ENCODE measurements around the gene PHKG1. TPM values are rescaled to one million over a fixed set of nuclear protein-coding genes. Genes with fewer than 3 reads are reported as not detected.

The PHKG1 gene
- total RNA-seq, 2 experiments from 2014 or later = 9.7 to 11.5 TPM

DNA sequence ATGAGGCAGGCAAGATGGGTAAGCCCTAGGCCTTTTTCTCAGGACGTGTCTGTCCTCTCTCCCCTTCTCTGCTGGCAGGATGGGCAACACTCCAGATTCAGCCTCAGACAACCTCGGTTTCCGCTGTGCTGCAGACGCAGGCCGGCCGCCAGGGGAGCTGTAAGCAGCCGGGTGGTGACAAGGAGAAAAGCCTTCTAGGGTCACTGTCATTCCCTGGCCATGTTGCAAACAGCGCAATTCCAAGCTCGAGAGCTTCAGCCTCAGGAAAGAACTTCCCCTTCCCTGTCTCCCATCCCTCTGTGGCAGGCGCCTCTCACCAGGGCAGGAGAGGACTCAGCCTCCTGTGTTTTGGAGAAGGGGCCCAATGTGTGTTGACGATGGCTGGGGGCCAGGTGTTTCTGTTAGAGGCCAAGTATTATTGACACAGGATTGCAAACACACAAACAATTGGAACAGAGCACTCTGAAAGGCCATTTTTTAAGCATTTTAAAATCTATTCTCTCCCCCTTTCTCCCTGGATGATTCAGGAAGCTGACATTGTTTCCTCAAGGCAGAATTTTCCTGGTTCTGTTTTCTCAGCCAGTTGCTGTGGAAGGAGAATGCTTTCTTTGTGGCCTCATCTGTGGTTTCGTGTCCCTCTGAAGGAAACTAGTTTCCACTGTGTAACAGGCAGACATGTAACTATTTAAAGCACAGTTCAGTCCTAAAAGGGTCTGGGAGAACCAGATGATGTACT, 13.1 kb downstream of the PHKG1 start:
- TF ChIP-seq, protein P1, sequence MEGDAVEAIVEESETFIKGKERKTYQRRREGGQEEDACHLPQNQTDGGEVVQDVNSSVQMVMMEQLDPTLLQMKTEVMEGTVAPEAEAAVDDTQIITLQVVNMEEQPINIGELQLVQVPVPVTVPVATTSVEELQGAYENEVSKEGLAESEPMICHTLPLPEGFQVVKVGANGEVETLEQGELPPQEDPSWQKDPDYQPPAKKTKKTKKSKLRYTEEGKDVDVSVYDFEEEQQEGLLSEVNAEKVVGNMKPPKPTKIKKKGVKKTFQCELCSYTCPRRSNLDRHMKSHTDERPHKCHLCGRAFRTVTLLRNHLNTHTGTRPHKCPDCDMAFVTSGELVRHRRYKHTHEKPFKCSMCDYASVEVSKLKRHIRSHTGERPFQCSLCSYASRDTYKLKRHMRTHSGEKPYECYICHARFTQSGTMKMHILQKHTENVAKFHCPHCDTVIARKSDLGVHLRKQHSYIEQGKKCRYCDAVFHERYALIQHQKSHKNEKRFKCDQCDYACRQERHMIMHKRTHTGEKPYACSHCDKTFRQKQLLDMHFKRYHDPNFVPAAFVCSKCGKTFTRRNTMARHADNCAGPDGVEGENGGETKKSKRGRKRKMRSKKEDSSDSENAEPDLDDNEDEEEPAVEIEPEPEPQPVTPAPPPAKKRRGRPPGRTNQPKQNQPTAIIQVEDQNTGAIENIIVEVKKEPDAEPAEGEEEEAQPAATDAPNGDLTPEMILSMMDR (IDR thresholded peaks at IDR 0.05) = no peak
- Mint-ChIP-seq H3K4me1 (ENCODE audit: low read depth) (no peaks in the 10 kb centered on the region), H3K9me3 (no peaks in the 10 kb centered on the region), H3K27ac (no peak overlapping the region), H3K36me3 (ENCODE audit: low read depth) (peaks cover 49% of the 10 kb centered on the region), H3K27me3 (no peaks in the 10 kb centered on the region), H3K4me3 (no peak overlapping the region)
- Histone ChIP-seq H3K36me3 (ENCODE audit: insufficient read depth, low read length) (peaks cover 38% of the 10 kb centered on the region), H3K4me3 (ENCODE audit: low read length) (no peak overlapping the region), H3K9me3 (ENCODE audit: control insufficient read depth in 1 of 2, insufficient read depth in 1 of 2, low read length in 2 of 2) (no peaks in the 10 kb centered on the region), H3K27me3 (ENCODE audit: control insufficient read depth in 1 of 2, insufficient read depth in 2 of 2, low read length in 2 of 2) (no peaks in the 10 kb centered on the region), H3K27ac (ENCODE audit: low read depth in 1 of 2, low read length in 2 of 2) (no peak overlapping the region), H3K4me1 (ENCODE audit: insufficient read depth, low read length) (peaks cover 3% of the 10 kb centered on the region)
- ChIA-PET POLR2A (no interaction called here), CTCF (no interaction called here)
- ATAC-seq (ENCODE audit: poor library complexity) (no peak), DNase-seq (no peak)
- intact Hi-C loops (cut with DNase I, micrococcal nuclease) = no loop called here

DNA sequence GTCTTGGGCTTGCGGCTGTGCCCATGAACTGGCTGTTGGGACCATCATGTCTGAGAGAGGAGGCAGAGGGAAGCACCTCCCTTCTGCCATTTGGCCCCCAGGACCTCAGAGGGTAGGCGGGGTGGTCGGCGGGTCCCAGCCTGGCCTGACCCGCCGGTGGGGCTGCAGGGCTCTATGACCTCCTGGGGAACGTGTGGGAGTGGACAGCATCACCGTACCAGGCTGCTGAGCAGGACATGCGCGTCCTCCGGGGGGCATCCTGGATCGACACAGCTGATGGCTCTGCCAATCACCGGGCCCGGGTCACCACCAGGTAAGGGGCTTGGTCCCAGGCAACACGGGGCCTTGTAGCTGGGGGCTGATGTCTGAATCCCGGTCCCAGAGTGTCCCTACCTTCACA, 14.6 kb downstream of the PHKG1 start:
- peaks cover 55% of the 10 kb centered on the region for H3K36me3 Mint-ChIP-seq (ENCODE audit: low read depth)
- H3K9me3 Mint-ChIP-seq = no peaks in the 10 kb centered on the region
- peaks cover 46% of the 10 kb centered on the region for H3K36me3 ChIP-seq (ENCODE audit: insufficient read depth, low read length)
- no peak for DNase-seq
- intact Hi-C loops (cut with DNase I, micrococcal nuclease) = no loop called here
- peaks cover 6% of the 10 kb centered on the region for H3K4me1 Mint-ChIP-seq (ENCODE audit: low read depth)
- H3K4me1 ChIP-seq (ENCODE audit: insufficient read depth, low read length) = peaks cover 10% of the 10 kb centered on the region
- TF ChIP-seq, protein P1 (IDR thresholded peaks at IDR 0.05) = no peak
- no peak overlapping the region for H3K4me3 Mint-ChIP-seq
- no peak overlapping the region for H3K27ac Mint-ChIP-seq
- ChIA-PET CTCF (no interaction called here), POLR2A (interaction anchor here (1.1 kb wide), 1 partner anchor 9 kb away, joined by 3 read pairs; no protein-coding TSS in a partner anchor)
- no peaks in the 10 kb centered on the region for H3K27me3 ChIP-seq (ENCODE audit: control insufficient read depth in 1 of 2, insufficient read depth in 2 of 2, low read length in 2 of 2)
- H3K27ac ChIP-seq (ENCODE audit: low read depth in 1 of 2, low read length in 2 of 2) = no peak overlapping the region
- no peak for ATAC-seq (ENCODE audit: poor library complexity)
- no peaks in the 10 kb centered on the region for H3K9me3 ChIP-seq (ENCODE audit: control insufficient read depth in 1 of 2, insufficient read depth in 1 of 2, low read length in 2 of 2)
- no peak overlapping the region for H3K4me3 ChIP-seq (ENCODE audit: low read length)
- no peaks in the 10 kb centered on the region for H3K27me3 Mint-ChIP-seq

DNA sequence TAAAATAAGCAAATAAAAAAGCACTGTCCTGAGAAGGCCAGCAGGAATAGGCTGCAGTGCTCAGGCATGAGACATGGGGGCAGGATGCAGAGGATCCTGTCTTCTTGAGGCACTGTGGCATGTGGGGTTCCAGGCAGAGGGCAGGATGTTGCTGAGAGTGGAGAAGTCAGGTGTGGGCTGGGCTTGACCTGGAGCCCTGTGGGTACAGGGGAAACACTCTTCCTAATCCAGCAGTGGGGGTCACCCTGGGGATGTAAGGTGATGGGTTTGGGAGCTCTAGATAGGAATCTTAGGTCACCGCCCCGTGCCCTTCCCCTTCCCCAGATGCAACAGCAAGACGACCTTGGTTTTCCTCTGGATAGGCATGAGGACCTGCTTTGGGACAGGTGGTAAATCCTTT, 15.1 kb downstream of the PHKG1 start:
- CTCF ChIA-PET = no interaction called here

More for the DNA sequence above, 15.1 kb downstream of the PHKG1 start:
- Mint-ChIP-seq H3K4me3 (no peak overlapping the region), H3K27me3 (no peaks in the 10 kb centered on the region), H3K27ac (no peak overlapping the region), H3K36me3 (ENCODE audit: low read depth) (peaks cover 60% of the 10 kb centered on the region), H3K9me3 (no peaks in the 10 kb centered on the region), H3K4me1 (ENCODE audit: low read depth) (peaks cover 6% of the 10 kb centered on the region)
- intact Hi-C loops (cut with DNase I, micrococcal nuclease) = no loop called here
- H3K27ac ChIP-seq (ENCODE audit: low read depth in 1 of 2, low read length in 2 of 2) = no peak overlapping the region
- DNase-seq = no peak
- TF ChIP-seq, protein P1 (IDR thresholded peaks at IDR 0.05) = no peak
- POLR2A ChIA-PET = no interaction called here
- no peak for ATAC-seq (ENCODE audit: poor library complexity)
- H3K9me3 ChIP-seq (ENCODE audit: control insufficient read depth in 1 of 2, insufficient read depth in 1 of 2, low read length in 2 of 2) = no peaks in the 10 kb centered on the region
- peaks cover 51% of the 10 kb centered on the region for H3K36me3 ChIP-seq (ENCODE audit: insufficient read depth, low read length)
- peaks cover 10% of the 10 kb centered on the region for H3K4me1 ChIP-seq (ENCODE audit: insufficient read depth, low read length)
- no peaks in the 10 kb centered on the region for H3K27me3 ChIP-seq (ENCODE audit: control insufficient read depth in 1 of 2, insufficient read depth in 2 of 2, low read length in 2 of 2)
- no peak overlapping the region for H3K4me3 ChIP-seq (ENCODE audit: low read length)
